Measurements from ENCODE around the gene SHC2.
"Not testable (repeated sequence)": the region's sequence is repeated elsewhere in the genome, so short reads cannot be mapped to it uniquely, and the experiment has no call there.

The SHC2 gene

GRCh38 chr19:452829-453228, 8.0 kb downstream of the SHC2 start:
- no peak for TF ChIP-seq CTCF (IDR thresholded peaks at IDR 0.05; ENCODE audit: low read depth, low read length, missing control alignments)
- no peak overlapping the region for H3K4me3 ChIP-seq (ENCODE audit: low read depth, low read length)
- no peak for DNase-seq (ENCODE audit: low read depth)

DNA sequence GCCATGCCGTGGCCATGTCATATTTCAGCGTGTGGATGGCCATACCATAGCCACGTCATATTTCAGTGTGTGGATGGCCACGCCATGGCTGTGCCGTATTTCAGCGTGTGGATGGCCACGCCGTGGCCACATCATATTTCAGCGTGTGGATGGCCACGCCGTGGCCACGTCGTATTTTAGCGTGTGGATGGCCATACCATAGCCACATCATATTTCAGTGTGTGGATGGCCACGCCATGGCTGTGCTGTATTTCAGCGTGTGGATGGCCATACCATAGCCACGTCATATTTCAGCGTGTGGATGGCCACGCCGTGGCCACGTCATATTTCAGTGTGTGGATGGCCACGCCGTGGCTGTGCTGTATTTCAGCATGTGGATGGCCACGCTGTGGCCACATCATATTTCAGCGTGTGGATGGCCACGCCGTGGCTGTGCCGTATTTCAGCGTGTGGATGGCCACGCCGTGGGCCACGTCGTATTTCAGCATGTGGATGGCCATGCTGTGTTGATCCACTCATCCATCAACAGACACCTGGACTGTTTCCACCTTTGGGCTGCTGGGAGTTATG, 9.8 kb downstream of the SHC2 start:
- H3K4me3 ChIP-seq (ENCODE audit: low read depth, low read length); DNase-seq (ENCODE audit: low read depth): not testable (repeated sequence)

DNA sequence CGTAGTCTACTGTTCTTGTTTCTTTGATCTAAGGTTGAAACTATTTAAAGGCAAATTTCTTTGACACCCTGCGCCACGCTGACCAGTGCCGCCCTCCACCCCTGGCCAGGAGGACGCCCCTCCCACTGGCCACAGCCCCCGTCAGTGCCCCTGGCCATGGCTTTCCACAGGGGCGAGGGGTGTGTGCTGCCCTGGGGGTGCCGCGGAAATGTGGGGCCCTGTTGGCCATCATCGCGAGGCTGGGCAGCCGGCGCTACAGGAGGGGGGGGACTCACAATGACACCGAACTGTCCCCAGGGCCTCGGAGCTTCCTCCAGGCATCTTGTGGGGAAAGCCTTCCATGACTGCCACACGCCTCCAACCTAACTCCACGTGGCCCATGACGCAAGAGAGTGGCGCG, 10.9 kb downstream of the SHC2 start:
- H3K4me3 ChIP-seq (ENCODE audit: low read depth, low read length) = no peak overlapping the region
- DNase-seq (ENCODE audit: low read depth) = no peak
- TF ChIP-seq CTCF (IDR thresholded peaks at IDR 0.05; ENCODE audit: low read depth, low read length, missing control alignments) = no peak

GRCh38 chr19:447816-448560, 12.8 kb downstream of the SHC2 start:
- DNase-seq (ENCODE audit: low read depth) = no peak
- TF ChIP-seq CTCF (IDR thresholded peaks at IDR 0.05; ENCODE audit: low read depth, low read length, missing control alignments) = no peak
- no peak overlapping the region for H3K4me3 ChIP-seq (ENCODE audit: low read depth, low read length)

DNA sequence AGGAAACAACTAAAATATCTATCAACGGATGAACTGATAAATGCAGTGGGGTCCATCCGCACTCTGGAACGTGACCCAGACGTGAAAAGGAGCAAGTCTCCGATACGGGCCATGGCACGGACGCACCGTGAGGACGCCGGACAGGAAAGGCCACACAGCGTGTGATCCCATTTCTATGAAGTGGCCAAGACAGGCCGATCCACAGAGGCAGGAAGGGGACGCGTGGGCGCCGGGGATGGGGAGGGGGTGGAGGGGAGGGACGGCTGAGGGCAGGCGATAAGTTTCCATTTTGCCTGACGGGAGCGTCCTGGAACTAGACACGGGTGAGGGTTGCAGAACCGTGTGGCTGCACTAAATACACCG, 13.8 kb downstream of the SHC2 start:
- TF ChIP-seq CTCF (IDR thresholded peaks at IDR 0.05; ENCODE audit: low read depth, low read length, missing control alignments) = no peak
- DNase-seq (ENCODE audit: low read depth) = no peak

DNA sequence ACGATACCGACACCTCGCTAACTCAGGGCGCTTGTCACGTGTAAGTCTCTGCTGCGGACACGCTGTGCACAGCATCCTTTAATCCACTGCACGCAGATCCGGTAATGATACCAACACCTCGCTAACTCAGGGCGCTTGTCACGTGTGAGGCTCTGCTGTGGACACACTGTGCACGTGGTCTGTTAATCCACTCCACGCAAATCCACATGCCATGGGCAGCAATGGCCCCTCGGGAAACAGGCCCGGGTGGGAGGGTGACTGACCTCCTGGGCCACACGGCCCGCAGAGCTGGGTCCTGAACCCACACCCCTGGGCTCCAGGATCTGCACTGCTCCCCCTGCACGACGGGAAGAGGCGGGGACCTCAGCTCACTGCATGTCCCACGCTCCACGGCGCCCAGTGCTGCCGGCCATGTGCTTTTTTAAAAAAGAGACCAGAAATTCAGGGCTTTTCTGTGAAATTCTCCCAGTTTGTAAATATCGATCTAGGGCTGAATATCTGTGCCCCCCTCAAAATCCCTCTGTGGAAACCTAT, 16.1 kb downstream of the SHC2 start:
- DNase-seq (ENCODE audit: low read depth) = no peak
- no peak for TF ChIP-seq CTCF (IDR thresholded peaks at IDR 0.05; ENCODE audit: low read depth, low read length, missing control alignments)
- H3K4me3 ChIP-seq (ENCODE audit: low read depth, low read length) = no peak overlapping the region

More for the DNA sequence above, 13.8 kb downstream of the SHC2 start:
- no peak overlapping the region for H3K4me3 ChIP-seq (ENCODE audit: low read depth, low read length)

GRCh38 chr19:443005-443404, 17.8 kb downstream of the SHC2 start:
- no peak for TF ChIP-seq CTCF (IDR thresholded peaks at IDR 0.05; ENCODE audit: low read depth, low read length, missing control alignments)
- DNase-seq (ENCODE audit: low read depth) = no peak
- no peak overlapping the region for H3K4me3 ChIP-seq (ENCODE audit: low read depth, low read length)
